NCI-H2081 treated with DMSO at 0.1 percent for 48 hours (cell line): Measurements from ENCODE around the gene TRIM52.

Experiments used
- DNase-seq: peaks from one replicate; lab custom pipeline; 2025; lab: John Stamatoyannopoulos, UW

The TRIM52 gene

GRCh38 chr5:181258576-181258975, 2.4 kb downstream of the TRIM52 start:
- no peak for DNase-seq

DNA sequence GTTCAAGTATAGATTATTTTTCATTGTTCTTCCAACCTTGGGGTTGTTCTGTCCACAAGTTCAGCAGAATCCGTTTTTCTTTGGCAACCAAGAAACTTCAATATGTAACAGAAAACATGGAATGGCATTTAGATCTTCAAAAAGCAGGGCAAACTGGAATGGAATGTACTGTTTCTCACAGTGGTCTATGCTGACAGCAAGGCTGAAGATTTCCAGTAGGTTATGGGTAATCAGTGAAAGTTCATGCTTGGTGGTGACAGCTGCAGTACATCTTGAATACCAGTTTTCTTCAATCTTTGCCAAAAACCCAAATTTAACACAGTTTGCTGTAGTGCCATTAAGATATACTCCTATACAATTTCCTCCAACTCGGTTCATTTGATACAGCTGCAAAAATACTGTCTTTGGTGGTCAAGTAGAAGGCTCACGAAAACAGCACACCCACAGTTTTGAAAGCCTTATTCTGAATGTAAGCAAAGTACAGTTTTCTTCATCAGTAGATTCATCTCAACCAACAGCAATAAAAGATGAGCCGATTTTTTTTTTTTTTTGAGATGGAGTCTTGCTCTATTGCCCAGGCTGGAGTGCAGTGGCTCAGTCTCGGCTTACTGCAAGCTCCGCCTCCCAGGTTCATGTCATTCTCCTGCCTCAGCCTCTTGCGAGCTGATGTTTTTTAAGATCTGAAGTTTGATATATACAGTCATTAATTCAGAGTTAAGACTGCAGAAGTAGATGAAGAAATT, 4.9 kb downstream of the TRIM52 start:
- DNase-seq = no peak

DNA sequence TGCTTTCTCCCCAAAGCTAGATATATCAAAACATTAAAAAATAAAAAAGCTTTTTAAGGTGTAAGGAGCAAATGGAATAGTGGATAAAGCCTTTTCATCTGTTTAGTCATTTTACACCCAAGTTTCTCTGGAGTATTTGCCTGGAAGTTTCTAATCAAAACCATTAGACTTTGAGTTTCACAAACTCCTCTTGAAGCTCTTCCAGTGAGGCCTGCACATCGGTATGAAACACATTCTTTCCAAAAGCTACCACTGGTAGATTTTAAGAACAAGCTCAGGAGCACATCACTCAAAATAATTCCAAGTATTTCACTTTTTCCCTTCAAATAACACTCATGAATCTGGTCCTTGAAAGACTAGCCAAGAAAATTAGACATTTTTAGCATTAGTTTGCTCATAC, 5.7 kb downstream of the TRIM52 start:
- DNase-seq = no peak

GRCh38 chr5:181248277-181248676, 12.7 kb downstream of the TRIM52 start:
- DNase-seq = no peak

DNA sequence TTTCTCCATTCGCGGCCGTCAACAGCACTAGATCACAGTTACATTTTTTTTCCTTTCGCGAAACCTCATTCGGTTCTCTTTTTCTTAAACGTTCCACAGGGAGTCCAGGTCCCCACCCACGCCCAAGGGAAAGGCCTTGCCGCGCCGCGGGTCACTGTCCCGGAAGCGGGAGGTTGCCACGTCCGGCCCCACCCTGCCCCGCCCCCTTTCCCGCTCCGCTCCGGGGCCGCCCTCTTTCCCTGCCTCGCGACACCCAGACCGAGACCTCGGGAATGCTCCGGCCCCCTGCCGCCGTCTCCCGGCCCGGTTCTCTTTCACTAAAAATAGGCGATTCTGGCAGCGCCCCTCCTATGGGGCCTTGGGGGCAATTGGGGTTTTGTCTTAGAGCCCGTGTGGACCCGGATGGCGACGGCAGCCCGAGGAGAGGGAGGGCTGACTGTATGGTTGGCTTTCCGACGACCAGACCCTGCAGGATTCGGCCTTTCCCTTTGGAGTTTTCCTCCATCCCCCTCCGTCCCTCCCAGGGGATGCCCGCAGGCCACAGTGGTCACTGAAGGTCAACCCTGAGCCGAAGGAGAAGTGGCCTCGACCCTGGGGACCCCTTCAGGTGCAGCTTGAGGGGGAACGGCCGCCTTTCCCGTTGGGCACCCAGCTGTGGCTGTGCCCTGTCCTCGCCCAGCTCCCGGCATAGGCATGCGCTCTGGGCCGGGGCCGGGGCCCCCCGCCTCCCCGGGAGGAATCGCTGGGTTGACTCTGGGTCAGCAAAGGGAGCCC, 14.5 kb downstream of the TRIM52 start:
- no peak for DNase-seq

- no peak for DNase-seq
Measured at GRCh38 chr5:181245427-181246275, 15.3 kb downstream of the TRIM52 start.

DNA sequence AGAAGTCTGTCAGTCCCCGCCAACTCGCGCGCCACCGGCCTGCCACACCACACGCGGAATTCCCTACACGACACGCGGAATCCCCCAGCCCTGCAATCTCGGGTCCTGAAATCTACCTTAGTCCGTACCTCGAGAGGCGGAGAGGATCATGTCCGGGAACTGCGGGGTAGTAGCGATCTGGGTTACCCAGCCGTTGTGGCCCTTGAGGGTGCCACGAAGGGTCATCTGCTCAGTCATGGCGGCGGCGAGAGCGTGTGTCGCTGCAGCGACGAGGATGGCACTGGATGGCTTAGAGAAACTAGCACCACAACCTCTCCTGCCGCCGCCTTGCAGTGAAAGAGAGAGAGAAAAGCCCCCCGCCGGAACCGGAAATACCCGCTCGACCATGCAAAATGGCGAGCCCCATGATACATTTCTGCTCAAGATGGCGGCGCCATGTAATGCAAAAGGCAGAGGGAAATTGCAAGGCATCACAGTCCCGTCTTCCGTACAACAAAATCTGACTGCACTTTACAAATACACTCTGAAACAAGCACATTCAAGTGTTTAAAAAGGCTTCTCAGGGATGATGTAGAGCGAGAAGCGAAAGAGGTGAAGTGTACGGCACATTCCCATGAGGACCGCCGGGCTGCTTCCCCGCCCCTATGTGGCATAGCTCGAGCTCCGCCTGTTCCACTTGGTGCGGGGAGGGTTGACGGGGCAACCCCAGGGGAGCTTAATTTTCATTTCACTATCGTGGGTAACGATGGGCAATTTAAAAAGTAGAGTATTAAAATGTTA, 17.2 kb downstream of the TRIM52 start, which contains the start of gene RACK1:
Gene RACK1, minus strand, starts transcription at position 343 of the 780 bp plus-strand sequence. Its CDS starts 106 bp downstream, at position 237.
- DNase-seq = no peak

DNA sequence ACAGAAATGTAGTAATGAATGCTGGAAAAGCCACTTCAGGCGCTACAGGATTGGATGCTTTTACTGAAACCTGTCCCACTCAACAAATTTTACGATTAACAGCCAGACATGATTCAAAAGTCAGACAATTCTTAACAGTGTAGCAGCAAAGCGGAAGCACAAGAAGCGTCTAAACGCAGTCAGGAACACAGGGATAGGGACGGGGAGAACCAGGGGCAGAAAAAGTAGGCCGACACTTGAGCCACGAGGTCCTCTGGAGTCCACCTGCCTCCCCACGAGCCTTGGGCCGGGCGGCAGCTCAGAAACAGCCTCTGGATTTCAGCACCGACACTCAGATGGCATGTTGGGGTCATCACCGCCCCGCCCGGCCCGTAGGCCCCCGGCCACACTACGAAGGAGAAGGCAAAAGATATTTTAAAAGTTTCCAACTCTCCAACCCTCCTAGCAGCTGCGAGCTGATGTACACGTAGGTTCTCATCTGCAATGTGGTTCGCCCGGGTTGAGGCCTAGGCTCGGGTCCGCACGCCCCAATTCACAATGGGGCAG, 17.9 kb downstream of the TRIM52 start:
- no peak for DNase-seq

DNA sequence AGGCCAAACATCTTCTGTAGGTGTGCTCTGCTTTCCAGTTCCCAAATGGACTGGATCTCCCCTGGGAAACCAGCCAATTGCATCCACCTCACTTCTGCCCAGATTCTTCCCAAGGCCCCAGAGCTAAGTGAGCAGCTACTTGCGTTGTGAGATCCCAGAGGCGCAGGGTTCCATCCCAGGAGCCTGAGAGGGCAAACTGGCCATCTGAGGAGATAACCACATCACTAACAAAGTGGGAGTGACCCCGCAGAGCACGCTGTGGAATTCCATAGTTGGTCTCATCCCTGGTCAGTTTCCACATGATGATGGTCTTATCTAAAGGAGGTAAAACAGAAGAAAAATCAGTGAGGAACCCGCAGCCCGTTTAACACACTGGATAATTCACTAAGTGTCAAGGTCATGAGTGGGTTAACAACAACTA, 18.9 kb downstream of the TRIM52 start:
- DNase-seq = no peak

GRCh38 chr5:181241393-181241975, 19.5 kb downstream of the TRIM52 start:
- DNase-seq = no peak

DNA sequence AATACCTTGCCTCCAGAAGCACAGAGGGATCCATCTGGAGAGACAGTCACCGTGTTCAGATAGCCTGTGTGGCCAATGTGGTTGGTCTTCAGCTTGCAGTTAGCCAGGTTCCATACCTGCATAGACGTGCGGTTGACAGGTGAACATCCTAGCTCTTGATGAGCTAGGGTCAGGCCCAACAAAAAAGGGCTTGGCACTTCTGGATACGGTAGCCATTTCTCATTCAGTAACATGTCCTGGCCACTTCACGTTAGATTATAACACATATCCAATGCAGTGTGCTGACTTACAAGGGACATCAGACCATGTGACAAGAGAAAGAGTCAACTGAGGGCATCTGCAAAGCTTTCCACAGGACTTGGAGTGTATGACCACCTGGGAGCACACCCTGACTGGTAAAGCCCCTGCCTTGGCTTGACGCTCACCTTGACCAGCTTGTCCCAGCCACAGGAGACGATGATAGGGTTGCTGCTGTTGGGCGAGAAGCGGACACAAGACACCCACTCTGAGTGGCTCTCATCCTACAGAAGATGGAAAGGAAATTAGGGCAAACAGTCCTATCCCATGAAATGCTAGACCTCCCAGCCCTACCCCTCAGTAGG, 21.8 kb downstream of the TRIM52 start:
- DNase-seq = no peak

DNA sequence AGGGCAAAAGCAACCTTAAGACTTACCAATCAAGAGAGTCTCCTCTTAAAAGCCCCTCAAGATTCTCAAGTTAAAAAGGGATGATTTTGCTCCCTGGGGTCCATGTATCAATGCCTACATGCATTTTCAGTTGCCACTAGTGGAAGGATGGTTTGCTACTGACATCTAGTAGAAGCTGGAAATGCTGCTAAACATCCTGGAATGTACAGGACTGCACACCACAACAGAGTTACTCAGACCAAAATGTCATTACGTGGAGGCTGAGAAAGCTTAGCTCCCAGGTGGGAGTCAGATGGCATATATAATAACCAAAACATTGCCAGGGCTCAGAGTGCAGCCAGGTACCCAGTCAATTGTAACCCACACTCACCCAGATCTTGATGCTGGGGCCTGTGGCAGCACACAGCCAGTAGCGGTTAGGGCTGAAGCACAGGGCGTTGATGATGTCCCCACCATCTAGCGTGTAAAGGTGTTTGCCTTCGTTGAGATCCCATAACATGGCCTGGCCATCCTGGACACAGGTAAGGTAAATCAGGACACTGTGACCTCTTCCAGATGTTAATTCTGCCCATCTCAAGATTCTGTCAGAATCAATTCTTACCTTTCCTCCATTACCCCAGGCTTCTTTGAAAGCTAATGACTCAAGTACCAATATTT, 23.1 kb downstream of the TRIM52 start:
- no peak for DNase-seq

DNA sequence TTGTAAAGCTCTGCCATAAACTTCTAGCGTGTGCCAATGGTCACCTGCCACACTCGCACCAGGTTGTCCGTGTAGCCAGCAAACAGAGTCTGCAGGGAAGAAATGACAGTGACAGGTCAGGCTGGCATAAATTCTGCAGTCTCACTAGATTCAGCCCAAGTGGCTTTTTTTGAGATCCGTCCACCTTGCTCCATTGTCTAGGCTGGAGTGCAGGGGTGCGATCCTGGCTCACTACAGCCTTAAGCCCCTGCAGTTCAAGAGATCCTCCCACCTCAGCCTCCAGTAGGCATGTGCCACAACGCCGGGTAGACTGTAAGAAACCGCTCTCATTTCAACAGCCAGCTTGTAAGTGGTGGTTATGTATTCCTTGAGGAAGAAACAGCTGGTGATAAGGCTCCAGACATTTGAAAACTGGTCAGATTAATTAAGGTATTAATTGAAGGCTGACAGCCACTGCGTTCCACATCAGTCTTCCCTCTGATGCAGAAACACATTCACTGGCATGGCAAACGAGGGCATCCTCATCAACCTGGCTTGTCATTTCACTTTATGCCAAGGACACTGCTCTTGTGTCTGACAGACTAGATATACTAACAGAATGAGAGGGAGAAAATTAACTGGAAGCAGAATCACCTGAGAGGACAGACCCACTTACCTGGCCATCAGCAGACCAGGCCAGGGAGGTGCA, 23.8 kb downstream of the TRIM52 start:
- DNase-seq = no peak

DNA sequence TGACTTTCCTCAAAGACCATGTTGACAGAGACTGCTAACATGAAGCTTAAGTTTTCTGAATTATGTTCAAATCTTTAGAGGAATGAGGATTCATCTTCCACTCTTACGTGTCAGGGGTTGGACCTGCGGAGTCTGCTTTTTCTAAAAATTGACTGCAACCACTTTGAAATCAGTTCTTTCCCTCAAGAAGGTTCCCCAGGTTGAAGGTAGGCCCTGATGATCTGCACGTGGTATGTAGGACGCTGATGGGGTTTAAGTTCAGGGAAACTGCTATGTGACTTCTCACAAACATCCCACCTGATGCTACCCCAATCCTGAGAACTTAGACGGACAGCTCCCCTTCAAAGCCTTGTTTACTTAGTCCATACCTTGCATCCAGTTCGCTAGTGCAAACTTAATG, 24.5 kb downstream of the TRIM52 start:
- no peak for DNase-seq

DNA sequence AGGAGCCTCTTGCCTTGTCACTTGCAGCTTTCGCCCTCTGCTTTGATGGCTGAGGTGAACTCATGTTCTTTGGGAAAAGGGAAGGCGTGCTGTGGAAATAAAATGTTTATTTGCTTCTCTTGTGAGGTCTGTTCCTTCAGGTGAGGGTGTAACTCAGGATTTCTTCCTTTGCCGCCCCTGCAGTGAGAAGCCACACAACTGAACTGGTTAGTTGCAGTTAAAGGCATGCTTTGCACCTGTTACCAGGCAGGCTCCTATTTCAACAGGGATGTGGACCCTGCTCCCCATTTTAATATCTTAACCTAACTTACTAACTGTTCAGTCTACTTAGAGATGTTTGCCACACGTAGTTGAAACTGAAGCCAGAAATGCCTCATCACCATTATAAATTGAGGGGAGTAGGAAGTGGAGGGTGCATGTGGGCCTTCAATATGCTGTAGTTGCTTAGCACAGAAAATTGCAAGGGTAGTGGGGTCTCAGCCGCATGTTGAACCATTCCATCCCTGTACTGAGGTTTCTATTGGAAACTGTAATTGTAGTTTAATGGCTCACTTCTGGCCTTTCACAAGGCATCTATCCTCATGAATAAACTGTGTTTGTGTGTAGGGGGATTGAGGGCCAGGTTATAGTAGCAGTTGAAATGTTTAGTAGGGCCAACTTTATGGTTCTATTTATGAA, 25.1 kb downstream of the TRIM52 start:
- no peak for DNase-seq

DNA sequence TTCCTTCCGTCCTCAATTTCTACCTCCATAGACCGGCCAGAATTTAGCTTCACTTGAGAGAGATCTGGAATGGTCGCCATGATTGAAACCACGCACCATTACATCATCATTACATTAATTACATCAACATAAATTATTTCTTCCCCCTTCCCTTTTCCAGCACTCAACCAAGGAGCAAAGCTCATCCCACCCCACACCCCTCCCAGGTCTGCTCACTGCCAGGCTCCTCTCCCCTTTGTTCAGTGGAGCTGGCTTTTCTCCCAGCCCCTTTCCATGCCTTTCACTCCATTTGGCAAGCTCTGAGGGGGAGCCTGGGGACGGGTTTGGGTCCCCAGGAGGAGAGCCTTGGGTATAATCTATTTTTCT, 25.6 kb downstream of the TRIM52 start:
- DNase-seq = no peak

DNA sequence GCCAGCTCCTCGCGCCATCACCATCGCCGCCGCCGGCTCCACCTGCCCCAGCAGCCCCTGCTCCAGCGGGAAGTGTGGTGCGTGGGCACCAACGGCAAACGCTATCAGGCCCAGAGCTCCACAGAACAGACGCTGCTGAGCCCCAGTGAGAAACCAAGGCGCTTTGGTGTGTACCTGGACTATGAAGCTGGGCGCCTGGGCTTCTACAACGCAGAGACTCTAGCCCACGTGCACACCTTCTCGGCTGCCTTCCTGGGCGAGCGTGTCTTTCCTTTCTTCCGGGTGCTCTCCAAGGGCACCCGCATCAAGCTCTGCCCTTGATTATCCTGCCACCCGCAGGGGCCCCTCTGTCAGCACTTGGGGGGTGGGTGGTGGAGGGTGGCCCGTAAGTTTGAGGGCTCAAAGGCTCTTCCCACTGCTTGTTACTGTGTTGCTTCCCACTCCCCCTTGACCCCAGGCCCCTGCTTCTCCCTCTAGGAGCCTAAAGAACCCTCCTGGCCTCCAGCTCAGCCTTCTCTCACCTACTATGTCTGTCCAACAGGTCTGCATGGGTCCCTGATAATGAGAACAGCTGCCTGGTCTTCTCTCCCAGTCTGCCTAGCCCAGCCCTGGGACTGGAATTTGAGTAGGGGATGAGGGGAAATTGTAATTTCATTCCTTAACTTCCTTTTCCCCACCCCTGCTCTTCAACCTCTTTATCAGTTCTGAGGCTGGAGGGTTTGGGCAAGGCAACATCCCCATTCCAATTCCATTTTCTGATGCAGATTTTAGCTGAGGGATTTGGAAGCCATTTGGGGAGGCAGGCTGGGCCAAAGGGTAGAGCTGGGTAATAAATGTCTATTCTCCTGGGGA, 26.3 kb downstream of the TRIM52 start:
- DNase-seq = no peak
